Right lobe of liver (tissue), 6 donors: ENCODE data around the gene SEMA4G. TPM values are rescaled to one million over a fixed set of nuclear protein-coding genes. Genes with fewer than 3 reads are reported as not detected.

Source experiments
- ATAC-seq, 4 donors: fragments of 200-7000 bp; cut with Tn5 transposase; one replicate each; pipeline ENCODE4 v1.9.1; 2020; ENCODE audit warnings: mild to moderate bottlenecking in 4 of 4, moderate library complexity in 4 of 4
- DNase-seq, 3 donors: peaks; one replicate each; pipeline ENCODE4 v3.0.0-alpha.2; 2020
- H3K27ac ChIP-seq, 3 donors: fragments of 200-600 bp; one replicate each; pipeline ENCODE4 v1.8.0; 2022
- H3K27me3 ChIP-seq, 2 donors: fragments of 200-600 bp; one replicate each; pipeline ENCODE4 v1.8.0; 2022
- H3K36me3 ChIP-seq, 4 donors: fragments of 200-600 bp; sonication (generic) in 1 of 4; one replicate each; pipeline versions ENCODE4 v1.5.1 to v1.8.0; 2017 to 2022; ENCODE audit warnings: control low read depth in 1 of 4
- H3K4me1 ChIP-seq, 4 donors: fragments of 200-600 bp; sonication (generic) in 1 of 4; one replicate each; pipeline versions ENCODE4 v1.5.1 to v1.8.0; 2017 to 2022; ENCODE audit warnings: control low read depth in 1 of 4
- H3K4me3 ChIP-seq, 3 donors: fragments of 200-600 bp; one replicate each; pipeline ENCODE4 v1.8.0; 2022
- H3K9me3 ChIP-seq, 4 donors: fragments of 200-600 bp; sonication (generic) in 1 of 4; one replicate each; pipeline versions ENCODE4 v1.5.1 to v1.8.0; 2017 to 2022; ENCODE audit warnings: control low read depth in 1 of 4
- CTCF ChIP-seq, 4 donors: fragments of 200-600 bp in 3 of 4; fragments of 450-650 bp in 1 of 4; IDR thresholded peaks; one replicate each; pipeline versions ENCODE4 v1.5.1 to v1.8.0; 2016 to 2022; ENCODE audit warnings: antibody characterized with exemption in 4 of 4, mild to moderate bottlenecking in 2 of 4
- POLR2A ChIP-seq: fragments of 450-650 bp; IDR thresholded peaks from one replicate; pipeline ENCODE4 v1.6.1; 2017; ENCODE audit warnings: antibody characterized with exemption, mild to moderate bottlenecking
- WGBS: methylation state at CpG from one replicate; pipeline ENCODE4 v1.1.6; 2018; ENCODE audit warnings: low coverage, low lambda C conversion rate; ENCODE audit not compliant: insufficient coverage; ENCODE audit errors: missing lambda C conversion rate; 5-methylcytosine and 5-hydroxymethylcytosine counted together
- intact Hi-C, 2 donors: fragments of 100-400 bp; cut with DNase I; formaldehyde crosslinking; loops; one replicate each; pipeline versions ENCODE4 v1.11.2 to v1.14.1; 2022
- total RNA-seq, 6 experiments: library from RNA; depleted of rRNA in 2 of 6; stranded (reverse); fragments of >200 nt in 2 of 6; fragmentation: NEBNext Ultra II Directional in 3 of 6; extraction: Animal tissue kit (Norgen Biotek cat#: 25700) in 3 of 6; gene quantifications; one replicate each; pipeline versions ENCODE4 v1.1.0 to v1.2.4, GENCODE V29; 2016 to 2023
- donor health status: DM: no; HTN: yes; CAD: no.
- donor health status: DM: no; HTN: no; CAD: no.
- donor health status: DM: no; HTN: no; CAD: no.
- donor health status: DM: no; HTN: yes; CAD: no.
- donor health status: DM: no; HTN: yes; CAD: no.

The SEMA4G gene
- total RNA-seq, 6 experiments from 2014 or later = 24.7 to 129 (median 38.4) TPM

- TF ChIP-seq POLR2A (no peak), CTCF (IDR thresholded peaks at IDR 0.05) (no peak)
- Histone ChIP-seq H3K27me3 (no peaks in the 10 kb centered on the region), H3K27ac (no peak overlapping the region), H3K4me3 (no peak overlapping the region), H3K9me3 (no peaks in the 10 kb centered on the region), H3K4me1 (peaks cover 0 to 5% (median 2%) of the 10 kb centered on the region in 4 donors), H3K36me3 (no peaks in the 10 kb centered on the region)
- intact Hi-C loops = no loop called here
- ATAC-seq (no peak), DNase-seq (no peak)
- 50% methylated on average over 1 of the region's 22 CpGs for WGBS
Observed at GRCh38 chr10:101010329-101010728, 41.0 kb downstream of the SEMA4G start.

DNA sequence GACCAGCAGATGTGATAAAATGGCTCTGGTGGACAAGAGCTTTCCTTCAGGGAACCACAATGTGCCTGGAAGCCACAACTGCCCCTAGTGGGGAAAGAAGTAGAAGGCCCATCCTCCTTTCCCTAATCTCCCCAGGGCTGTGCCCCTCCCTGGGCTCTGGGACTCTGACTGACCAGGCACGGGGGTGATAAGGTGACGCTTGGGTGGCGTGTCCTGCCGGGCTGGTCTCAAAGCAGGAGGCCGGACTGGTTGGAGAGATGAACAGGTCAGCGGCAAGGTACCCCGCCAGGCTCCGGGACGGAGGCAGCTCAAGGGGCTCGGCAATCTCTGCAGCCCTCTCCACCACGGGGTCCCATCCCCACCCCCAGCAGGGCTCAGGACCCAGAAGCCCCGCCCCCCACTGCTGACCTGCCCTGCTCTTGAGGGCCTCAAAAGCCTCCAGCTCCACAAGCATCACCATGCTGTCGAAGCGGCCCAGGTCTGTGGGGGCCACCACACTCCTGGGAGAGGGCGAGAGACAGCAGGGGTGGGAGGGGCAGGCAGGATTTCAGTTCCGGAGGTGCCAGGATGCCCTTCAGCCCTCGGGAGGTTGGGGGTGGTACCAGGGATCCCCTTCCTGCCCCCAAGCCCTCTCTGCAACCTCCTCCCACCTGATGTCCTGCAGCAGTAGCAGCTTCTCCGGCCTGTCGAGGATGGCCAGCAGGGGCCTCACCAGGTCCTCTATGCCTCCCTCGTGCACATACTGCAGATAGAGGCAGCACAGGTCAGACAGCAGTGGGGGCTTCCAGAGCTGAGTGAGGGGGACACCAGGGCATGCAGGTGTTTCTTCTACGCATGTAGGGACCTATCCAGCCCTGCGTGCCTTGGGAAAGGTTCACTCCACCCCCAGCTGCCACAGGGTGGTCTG lies 42.5 kb downstream of the SEMA4G start:
- Histone ChIP-seq H3K4me1 (peaks cover 0 to 5% (median 2%) of the 10 kb centered on the region in 4 donors), H3K9me3 (no peaks in the 10 kb centered on the region), H3K4me3 (no peak overlapping the region), H3K27ac (no peak overlapping the region), H3K27me3 (no peaks in the 10 kb centered on the region), H3K36me3 (no peaks in the 10 kb centered on the region)
- DNase-seq = no peak
- intact Hi-C loops = no loop called here
- no peak for ATAC-seq
- TF ChIP-seq POLR2A (no peak), CTCF (IDR thresholded peaks at IDR 0.05) (peak in 1 of 4 donors; percentile 10)
- no CpG with 5 or more reads among the region's 22 CpGs for WGBS

DNA sequence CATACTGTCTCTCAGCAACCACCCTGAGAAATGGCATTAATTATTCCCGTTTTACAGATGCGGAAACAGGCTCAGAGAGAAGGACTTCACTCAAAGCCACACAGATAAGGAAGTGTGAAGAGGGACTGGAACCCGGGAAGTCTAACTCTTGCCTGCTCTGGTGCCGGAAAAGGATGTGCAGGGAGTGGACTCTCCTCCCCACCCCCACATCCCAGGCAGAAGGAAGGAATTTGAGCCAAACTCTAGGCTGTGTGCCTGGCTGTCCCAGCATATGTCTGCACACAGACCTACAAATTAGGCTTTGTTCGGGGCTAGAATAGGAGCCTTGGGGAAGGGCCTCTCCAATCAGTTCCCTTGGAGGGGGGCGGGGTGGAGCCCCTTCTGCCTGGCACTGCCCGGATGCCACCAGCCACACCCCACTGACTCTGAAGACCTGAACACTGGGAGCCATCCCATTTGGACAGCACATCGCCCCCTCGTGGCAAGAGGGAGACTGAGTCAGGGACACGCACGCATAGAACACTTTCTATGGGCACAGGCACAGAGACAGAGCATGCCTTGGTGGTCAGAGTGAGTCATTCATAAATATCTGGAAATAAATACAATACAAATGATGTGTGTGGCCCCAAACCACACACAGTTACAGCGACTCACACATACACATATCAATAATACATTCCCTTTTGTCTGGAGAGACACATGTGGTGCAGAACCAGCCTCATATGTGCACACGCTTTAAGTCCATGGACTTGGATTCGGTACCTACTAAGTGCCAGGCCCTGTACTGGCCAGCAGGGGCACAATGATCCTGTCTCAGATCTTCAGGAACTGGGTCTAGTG lies 43.4 kb downstream of the SEMA4G start:
- intact Hi-C loops = no loop called here
- peak; percentile 84 to 90 (median 88) for TF ChIP-seq CTCF (IDR thresholded peaks at IDR 0.05)
- no peak for TF ChIP-seq POLR2A
- peak; percentile 87 to 90 (median 90) for ATAC-seq
- Histone ChIP-seq H3K36me3 (no peaks in the 10 kb centered on the region), H3K27ac (no peak overlapping the region), H3K4me1 (peaks cover 0 to 5% (median 2%) of the 10 kb centered on the region in 4 donors), H3K9me3 (no peaks in the 10 kb centered on the region), H3K4me3 (no peak overlapping the region), H3K27me3 (no peaks in the 10 kb centered on the region)
- 17% methylated on average over 12 of the region's 14 CpGs for WGBS
- peak; percentile 83 to 85 (median 83) for DNase-seq

GRCh38 chr10:101013365-101013825 lies 44.1 kb downstream of the SEMA4G start:
- intact Hi-C loops = no loop called here
- Histone ChIP-seq H3K27ac (no peak overlapping the region), H3K9me3 (no peaks in the 10 kb centered on the region), H3K4me3 (no peak overlapping the region), H3K4me1 (peaks cover 0 to 5% (median 2%) of the 10 kb centered on the region in 4 donors), H3K27me3 (no peaks in the 10 kb centered on the region), H3K36me3 (no peaks in the 10 kb centered on the region)
- WGBS = 25% methylated on average over 6 of the region's 9 CpGs
- DNase-seq = no peak
- TF ChIP-seq CTCF (IDR thresholded peaks at IDR 0.05) (no peak), POLR2A (no peak)
- no peak for ATAC-seq
